BE2C (cell line): ENCODE results near the gene PLAGL1.

ENCODE experiments used
- DNase-seq: peaks from one replicate; pipeline ENCODE4 v3.0.0-alpha.2; 2020
- H3K27me3 ChIP-seq: fragments of 250-450 bp; sonication (Bioruptor Pico); 2 replicates; pipeline ENCODE4 v1.5.1; 2020; ENCODE audit warnings: mild to moderate bottlenecking
- H3K36me3 ChIP-seq: fragments of 250-450 bp; sonication (Bioruptor Pico); 2 replicates; pipeline ENCODE4 v1.5.1; 2020; ENCODE audit warnings: mild to moderate bottlenecking
- H3K4me1 ChIP-seq: fragments of 250-450 bp; sonication (Bioruptor Pico); 2 replicates; pipeline ENCODE4 v1.5.1; 2020
- H3K4me3 ChIP-seq: 2 replicates; pipeline ENCODE4 v1.5.1; 2011; ENCODE audit warnings: low read depth, low read length
- H3K9me3 ChIP-seq: fragments of 250-450 bp; sonication (Bioruptor Pico); 2 replicates; pipeline ENCODE4 v1.5.1; 2020
- TF ChIP-seq, protein P1 (sequence below): IDR thresholded peaks from 2 replicates; pipeline ENCODE4 v1.5.1; 2012; ENCODE audit warnings: mild to moderate bottlenecking, low read depth, low read length

PLAGL1 gene

DNA sequence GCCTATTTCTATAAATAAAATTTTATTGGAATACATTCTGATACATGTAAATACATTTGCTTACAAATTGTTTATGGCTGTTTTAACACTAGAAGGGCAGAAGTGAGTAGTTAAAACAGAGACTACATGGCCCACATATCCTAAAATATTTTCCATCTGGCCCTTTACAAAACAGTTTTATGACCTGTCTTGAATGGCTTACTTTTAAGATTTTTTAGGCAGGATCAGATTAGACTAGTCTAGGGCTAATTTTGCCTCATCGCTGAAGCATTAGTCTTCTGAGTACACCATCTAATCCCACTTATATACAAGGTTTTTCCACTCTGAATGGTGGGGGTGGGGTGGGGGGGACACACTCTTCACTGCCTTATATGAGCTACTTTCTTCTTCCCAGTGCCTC, 27.1 kb downstream of the PLAGL1 start:
- peaks cover 3% of the 10 kb centered on the region; the same call in 1 of the 2 replicates for H3K27me3 ChIP-seq
- H3K9me3 ChIP-seq, result no peaks in the 10 kb centered on the region
- H3K4me1 ChIP-seq, result no peaks in the 10 kb centered on the region
- H3K36me3 ChIP-seq, result no peaks in the 10 kb centered on the region
- H3K4me3 ChIP-seq, result no peak overlapping the region
- TF ChIP-seq, protein P1, sequence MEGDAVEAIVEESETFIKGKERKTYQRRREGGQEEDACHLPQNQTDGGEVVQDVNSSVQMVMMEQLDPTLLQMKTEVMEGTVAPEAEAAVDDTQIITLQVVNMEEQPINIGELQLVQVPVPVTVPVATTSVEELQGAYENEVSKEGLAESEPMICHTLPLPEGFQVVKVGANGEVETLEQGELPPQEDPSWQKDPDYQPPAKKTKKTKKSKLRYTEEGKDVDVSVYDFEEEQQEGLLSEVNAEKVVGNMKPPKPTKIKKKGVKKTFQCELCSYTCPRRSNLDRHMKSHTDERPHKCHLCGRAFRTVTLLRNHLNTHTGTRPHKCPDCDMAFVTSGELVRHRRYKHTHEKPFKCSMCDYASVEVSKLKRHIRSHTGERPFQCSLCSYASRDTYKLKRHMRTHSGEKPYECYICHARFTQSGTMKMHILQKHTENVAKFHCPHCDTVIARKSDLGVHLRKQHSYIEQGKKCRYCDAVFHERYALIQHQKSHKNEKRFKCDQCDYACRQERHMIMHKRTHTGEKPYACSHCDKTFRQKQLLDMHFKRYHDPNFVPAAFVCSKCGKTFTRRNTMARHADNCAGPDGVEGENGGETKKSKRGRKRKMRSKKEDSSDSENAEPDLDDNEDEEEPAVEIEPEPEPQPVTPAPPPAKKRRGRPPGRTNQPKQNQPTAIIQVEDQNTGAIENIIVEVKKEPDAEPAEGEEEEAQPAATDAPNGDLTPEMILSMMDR, result no peak
- no peak for DNase-seq

DNA sequence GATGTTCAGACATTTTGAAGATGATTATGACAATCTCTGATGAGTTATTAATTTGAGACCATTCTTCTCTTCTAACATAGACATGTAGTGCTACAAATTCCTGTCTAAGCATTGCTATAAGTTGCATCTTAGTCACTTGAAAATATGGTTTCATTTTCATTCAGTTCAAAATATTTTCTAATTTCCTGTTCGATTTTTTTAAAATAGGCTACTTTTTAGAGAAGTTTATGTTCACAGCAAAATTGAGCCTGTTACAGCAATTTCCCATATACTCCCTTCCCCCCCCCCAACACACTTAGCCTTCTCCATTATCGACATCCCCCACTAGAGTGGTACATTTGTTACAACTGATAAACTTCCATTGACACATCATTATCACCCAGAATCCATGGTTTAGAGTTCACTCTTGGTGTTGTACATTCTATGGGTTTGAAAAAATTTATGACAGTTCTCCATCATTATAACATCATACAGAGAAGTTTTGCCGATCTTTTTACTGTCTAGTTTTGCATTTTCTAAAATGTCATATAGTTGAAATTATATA, 31.2 kb downstream of the PLAGL1 start:
- no peak for DNase-seq
- no peak overlapping the region for H3K4me3 ChIP-seq
- H3K9me3 ChIP-seq, result no peaks in the 10 kb centered on the region
- no peaks in the 10 kb centered on the region for H3K36me3 ChIP-seq
- TF ChIP-seq, protein P1, result no peak
- H3K4me1 ChIP-seq, result no peaks in the 10 kb centered on the region
- H3K27me3 ChIP-seq, result peaks cover 6% of the 10 kb centered on the region; the same call in 1 of the 2 replicates

DNA sequence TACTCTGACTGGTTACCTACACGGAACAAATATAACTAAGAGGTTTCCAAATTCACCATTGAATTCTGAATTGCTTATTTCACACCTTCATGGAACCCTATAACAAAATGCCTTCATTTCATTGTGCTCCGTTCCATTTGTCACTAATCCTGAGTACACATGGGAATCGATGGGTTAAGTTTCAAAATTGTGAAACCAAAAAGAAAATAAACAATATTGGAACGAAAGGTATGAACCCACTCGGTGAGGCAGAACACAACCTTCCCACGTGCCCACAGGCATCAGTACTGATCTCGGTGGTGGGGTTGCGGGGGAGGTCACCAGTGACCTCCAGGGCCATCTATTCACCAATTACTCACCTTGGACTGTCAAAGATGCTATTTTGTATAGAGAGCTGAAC, 34.0 kb downstream of the PLAGL1 start:
- Histone ChIP-seq H3K27me3 (peaks cover 7% of the 10 kb centered on the region; the same call in 1 of the 2 replicates), H3K4me3 (no peak overlapping the region), H3K36me3 (no peaks in the 10 kb centered on the region), H3K9me3 (no peaks in the 10 kb centered on the region), H3K4me1 (no peaks in the 10 kb centered on the region)
- TF ChIP-seq, protein P1, result no peak
- no peak for DNase-seq

DNA sequence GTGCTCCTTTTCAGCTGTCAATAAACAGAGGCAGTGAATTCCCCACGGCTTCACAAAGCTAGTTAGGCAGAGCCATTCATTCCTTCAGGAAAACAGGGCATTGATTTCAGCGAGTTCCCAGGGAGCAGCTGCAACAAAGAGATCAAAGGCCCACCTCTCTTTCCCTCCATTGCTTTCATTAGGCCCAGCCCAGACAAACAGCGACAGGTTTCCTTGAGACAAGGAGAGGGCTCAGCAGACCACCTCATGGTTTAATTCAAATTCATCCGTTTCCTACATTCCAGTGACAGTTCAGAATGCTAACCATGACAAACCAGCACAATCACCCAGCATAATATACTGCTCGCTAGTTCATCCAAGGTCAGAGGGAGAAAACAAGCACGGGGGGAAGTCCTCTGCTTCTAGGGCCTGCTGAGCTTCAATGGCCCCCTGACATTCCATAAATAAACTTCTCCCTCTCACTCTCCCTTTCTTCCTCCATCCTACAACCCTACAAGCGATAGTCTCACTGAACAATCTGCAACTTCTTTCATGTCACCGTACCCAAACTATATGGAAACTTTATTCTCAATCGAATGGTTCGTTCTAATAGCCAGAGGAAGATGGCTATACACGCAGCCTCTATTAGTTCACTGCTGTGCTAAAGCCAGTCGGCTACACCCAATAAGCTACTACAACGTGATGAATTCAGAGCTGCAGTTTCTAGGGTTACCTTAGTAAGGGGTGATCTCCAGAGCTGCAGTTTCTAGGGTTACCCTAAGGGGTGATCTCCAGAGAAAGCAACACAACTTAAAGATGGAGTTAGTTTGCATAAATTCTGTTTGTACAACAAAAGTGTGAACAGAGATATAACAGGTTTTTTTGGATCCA, 34.7 kb downstream of the PLAGL1 start:
- no peak for DNase-seq
- peaks cover 7% of the 10 kb centered on the region; the same call in 1 of the 2 replicates for H3K27me3 ChIP-seq

DNA sequence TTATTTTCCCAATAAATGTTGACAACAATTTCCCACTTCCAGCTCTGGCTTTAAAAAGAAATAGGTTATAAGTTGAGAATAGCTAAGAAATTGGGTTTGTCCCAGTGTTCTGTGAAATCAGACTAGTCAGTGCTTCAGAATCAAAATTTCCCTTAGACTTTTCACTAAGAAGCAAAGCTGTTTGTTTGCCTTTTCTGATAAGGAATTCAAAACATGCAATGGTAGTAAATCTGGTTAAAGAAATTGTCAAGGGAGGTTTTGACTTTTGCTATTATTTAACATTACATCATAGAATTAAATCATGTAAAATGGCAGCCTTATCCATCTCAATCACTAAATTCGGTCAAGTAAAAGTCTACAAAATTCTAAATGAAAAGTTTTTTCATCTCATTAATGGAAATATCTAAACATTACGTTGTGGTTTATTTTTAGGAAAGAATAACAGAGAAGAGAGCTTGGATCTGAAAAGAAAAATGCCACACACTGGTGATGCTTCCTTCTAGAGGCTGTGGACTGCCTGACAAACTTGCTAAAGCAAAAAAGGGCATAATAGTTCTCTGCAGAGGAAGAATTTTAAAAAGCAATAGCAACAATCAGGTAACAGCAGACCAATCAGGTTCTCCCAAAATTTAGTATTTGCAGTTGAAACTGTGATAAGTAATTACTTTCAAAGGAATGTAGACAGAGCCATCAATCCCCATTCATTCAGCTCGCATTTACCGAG, 36.4 kb downstream of the PLAGL1 start:
- Histone ChIP-seq H3K9me3 (no peaks in the 10 kb centered on the region), H3K4me3 (no peak overlapping the region), H3K27me3 (peaks cover 7% of the 10 kb centered on the region; the same call in 1 of the 2 replicates), H3K36me3 (no peaks in the 10 kb centered on the region), H3K4me1 (no peaks in the 10 kb centered on the region)
- no peak for DNase-seq
- TF ChIP-seq, protein P1, result no peak

More for the DNA sequence above, 34.7 kb downstream of the PLAGL1 start:
- Histone ChIP-seq H3K4me3 (no peak overlapping the region), H3K4me1 (no peaks in the 10 kb centered on the region), H3K9me3 (no peaks in the 10 kb centered on the region), H3K36me3 (no peaks in the 10 kb centered on the region)
- TF ChIP-seq, protein P1, result no peak
